ENCODE data around the gene FXYD6.
"Not testable (repeated sequence)": the region's sequence is repeated elsewhere in the genome, so short reads cannot be mapped to it uniquely, and the experiment has no call there.

The FXYD6 gene

DNA sequence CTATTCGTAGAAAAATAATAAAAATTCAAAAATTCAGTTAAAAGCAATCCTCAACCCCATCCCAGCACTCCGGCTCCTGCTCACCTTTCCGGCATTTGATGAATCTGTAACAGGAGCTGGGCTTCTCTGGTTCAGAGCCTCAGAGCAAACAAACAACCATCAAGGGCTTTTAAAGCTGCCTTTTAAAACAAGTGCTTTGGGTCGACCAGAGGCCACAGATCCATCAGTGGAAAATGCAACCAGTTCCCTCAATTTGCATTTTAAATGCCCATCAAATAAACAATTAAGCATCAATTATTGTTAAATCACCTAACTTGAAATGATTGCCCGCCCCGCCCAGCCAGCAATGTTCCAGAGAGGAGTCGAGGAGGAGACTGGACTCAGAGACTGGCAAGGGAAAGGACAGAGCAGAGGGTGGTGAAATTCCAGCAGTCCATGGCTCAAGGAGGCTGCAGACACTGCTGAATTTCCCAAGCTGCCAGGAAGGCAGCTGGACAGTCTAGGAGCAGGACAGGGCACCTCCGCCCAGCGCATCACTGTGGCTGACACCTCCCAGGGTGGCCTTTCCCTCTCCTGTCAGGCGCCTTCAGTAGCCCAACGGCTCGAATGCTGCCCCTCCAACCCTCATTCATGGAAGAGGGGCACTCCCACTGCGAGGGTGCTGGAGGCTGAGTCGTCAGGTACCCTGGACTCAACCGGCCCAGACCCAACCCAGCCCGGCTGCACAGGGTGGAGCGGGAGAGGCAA is 7.5 kb downstream of the FXYD6 start:
- DNase-seq = no peak

DNA sequence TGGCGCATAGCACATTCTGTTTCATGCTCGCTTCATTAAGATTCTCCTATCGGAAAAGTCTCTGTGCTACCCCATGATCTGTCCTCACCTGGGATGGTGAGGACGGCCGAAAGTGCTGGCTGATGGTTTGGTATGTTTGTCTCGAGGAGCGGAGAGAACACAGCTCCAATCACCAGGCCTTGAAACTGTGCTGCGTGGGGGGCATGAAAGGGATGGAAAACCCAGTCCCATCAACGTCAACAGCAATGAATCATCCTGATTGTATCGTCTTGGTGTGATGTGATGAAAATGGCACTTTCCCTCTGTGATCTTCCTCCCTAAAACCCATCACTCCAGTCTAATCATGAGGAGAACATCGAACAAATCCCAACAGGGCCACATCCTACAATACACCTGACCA is 8.4 kb downstream of the FXYD6 start:
- DNase-seq = no peak

DNA sequence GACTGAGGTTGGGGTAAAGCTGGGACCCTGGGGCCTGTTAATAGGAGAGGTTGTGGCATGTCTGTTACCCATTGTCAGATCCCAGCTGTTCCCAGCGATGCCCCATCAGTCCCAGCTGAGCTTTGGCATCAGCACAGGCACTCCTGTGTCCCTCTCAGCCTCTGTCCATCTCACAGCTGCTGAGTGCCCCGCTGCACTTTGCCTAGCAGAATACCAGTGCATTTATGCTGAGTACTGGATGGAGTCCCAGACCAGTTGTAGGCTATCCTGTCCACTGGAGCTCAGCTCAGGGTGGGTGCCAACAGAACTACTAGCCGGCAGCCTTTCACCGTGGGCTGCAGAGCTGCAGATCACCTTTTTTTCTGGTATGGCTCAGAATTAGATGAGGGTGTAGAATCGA is 9.9 kb downstream of the FXYD6 start:
- DNase-seq = no peak

DNA sequence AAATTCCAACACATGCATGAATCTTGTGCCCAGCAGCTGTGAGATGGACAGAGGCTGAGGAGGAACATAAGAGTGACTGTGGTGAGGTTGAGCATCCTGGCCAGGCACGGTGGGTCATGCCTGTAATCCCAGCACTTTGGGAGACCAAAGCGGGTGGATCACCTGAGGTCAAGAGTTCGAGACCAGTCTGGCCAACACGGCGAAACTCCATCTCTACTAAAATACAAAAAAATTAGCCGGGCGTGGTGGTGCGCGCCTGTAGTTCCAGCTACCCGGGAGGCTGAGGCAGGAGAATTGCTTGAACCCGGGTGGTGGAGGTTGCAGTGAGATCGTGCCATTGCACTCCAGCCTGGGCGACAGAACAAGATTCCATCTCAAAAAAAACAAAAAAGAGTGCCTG is 10.9 kb downstream of the FXYD6 start:
- DNase-seq = not testable (repeated sequence)

DNA sequence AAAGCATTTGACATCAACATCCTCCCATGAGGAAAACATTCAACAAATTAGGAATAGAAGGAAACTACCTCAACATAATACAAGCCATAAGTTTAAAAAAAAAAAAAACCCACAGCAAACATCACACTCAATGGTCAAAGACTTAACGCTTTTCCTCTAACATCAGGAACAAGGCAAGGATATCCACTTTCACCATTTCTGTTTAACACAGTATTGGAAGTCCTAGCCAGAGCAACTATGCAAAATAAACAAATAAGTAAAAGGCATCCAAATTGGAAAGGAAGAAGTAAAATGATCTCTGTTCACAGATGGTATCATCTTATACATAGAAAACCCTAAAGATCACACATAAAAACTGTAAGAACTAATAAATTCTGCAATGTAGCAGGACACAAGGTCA is 13.1 kb downstream of the FXYD6 start:
- no peak for DNase-seq

DNA sequence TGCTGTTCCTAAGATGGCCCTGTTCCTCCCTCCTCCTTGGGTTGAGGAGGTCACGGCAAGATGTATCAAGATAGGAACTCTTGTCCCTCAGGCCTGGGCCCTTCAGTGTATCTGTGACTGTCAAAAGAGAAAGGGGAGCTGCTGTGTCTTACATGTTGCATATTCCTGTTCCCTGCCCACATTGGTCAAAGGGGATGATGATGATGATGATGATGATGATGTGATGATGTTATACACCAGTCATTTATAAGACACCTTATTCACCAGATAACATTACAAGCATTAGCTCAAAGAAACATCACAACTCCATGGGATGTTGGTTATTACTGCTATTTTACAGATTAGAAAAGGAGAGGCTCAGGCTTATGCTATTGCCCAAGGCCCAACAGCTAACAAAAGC is 13.7 kb downstream of the FXYD6 start:
- no peak for DNase-seq

DNA sequence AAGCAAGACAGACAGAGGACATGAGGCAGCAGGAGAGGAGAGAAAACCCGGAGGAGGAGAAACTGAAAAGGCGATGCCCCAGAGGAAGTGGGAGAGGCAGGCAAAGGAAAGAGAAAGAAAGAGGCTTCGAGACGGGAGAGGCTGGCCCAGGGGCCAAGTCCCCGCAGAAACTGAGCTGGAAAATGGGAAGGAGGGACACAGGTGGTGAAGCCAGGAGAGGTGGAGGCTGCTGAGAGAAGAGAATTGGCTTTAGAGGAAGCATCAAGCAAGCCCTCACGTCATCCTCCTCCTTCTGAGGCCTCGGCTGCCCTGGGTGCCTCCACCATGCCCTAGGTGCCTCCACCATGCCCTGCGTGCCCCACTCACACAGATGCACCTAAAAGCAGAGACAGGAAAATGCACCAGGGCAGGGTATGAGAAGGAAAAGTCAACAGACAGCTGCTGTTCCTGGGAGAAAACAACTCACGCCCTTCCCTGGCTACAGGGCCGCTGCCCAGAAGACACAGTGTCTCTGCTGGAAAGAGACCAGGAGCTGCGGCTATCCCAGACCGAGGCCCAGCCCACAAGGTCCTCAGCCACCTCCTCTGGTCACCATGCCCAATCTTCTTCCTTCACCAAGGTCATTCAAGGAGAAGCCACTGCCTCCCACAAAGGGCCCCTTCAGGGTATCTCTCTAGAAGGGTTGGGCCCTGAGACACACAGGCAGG is 14.3 kb downstream of the FXYD6 start:
- DNase-seq = no peak

DNA sequence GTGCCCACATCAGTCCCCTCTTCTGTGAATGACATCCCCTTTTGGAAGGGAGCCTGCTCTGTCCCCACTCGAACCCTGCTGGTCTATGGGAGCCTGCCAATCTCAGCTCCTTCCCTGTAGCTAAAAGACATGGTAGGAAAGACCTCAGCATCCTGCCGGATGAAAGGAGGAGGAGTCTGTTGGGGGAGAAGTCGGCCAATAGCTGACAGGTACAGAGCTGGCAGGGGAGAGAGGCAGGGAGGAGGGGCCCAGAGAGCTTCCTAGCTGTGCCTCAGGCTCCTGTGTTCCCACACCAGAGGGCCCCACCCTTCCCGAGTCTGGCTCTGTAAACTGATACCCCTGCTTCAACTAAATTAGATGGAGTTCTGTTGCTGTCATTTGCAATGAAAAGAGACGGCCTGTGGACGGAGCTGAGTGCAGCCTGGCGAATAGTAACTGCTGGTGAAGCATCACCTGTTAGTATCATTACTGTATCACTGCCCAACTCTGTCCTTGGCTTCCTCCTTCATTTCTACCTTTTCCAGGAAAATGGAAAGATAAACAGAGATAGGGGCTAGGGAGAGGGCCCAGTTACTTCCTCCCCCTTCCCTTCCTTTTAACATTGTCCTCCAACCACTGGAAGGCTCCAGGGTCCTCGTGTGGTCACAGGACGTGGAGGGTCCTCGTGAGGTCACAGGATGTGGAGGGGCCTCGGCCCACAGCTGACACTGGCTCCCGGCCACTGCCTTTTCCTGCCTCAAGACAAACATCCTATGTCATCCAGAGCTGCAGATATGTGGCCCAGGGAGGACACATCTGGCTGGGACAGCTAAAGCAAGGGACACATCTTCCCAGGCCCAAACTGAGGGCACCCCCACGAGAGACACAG is 15.1 kb downstream of the FXYD6 start:
- DNase-seq = no peak

DNA sequence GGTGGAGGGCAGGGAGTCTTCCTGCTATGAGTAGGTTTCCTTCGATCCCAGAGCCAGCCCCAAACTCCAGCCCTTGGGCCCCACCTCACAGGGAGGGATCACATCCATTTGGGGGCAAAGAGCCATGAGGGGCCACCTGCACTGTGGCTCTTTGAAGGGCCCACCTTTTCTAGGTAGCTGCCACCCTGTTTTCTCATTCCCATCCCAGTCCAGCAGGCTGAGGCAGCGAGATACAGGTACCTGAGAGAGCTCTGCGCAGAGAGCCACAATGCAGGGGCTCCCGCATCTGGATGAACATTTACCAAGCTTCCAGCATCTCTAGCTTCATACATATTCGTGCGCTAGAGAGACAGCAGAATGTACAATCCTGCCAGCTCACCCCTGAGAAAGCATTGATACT is 16.3 kb downstream of the FXYD6 start:
- DNase-seq = no peak

DNA sequence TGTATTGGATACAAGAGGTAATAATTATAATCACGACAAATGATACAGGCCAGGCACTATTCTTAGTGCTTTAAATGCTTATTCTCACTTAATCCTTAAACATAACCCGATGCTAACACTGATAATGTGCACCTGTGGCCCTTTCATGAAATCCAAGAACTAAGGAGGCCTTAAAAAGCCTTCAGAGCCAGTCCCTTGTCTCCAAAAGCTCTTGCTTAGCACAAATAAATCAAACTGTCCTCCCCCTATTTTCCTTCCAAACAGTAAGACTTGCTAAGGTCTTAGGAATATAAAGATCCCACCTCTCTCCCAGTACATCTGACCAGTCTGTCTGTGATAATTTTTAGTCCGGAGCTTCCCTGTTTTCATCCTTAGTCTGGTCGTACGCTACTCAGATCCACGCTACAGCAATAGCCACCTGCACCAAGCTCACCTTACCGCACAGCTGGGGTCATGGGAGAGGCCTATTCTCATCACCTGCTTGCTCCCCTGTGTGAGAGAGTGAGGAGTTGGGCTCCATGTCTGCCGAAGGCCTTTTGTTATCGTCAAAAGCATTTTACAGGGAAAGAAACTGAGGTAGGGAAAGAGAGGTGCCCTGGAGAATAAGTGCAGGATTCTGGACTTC is 16.9 kb downstream of the FXYD6 start:
- no peak for DNase-seq

DNA sequence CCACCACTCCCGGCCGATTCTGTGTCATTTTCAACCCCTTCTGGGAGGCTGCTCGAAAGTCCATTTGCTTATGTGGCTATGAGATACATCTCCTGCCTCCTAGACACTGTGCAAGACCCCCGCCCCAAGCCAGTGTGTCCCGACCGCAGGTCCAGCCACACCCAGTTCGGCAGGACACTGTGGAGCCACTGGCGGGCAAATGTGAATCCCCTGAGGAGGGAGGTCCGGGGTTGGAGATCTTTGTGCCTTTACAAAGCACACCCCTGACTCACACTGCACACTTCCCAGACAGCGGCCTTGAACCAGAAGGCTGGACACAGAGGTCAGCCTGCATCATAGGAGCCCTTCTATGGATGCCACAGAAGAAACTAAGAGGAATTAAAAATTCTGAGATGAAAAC is 17.4 kb downstream of the FXYD6 start:
- no peak for DNase-seq

DNA sequence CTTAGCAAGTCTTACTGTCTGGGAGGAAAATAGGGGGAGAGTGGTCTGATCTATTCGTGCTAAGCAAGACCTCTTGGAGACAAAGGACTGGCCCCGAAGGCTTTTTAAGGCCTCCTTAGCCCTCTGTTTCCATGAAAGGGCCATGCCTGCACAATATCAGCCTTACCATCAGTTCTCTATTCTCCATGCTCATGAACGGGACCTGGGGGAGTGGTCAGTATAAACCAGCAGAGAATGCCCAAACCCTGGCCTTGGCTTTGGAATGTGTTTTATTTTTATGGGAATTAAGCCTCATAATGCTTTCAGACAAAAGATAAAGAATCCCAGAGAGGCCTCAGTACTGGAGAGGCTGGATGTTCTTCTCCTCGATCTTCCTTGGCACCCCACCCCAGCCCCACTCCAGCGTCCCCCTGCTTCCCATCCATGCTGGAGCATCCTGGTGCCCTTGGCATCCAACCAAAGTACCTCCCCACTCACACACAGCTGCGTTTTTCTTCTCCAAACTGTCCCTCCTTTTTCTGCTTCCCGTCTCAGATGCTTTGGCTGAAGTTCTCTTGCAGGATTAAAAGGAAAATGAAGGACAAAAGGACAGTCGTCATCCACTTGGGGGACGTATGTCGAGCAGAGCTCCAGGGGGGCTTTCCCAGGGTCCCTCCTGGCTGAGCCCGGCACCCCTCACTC is 18.6 kb downstream of the FXYD6 start:
- no peak for DNase-seq

DNA sequence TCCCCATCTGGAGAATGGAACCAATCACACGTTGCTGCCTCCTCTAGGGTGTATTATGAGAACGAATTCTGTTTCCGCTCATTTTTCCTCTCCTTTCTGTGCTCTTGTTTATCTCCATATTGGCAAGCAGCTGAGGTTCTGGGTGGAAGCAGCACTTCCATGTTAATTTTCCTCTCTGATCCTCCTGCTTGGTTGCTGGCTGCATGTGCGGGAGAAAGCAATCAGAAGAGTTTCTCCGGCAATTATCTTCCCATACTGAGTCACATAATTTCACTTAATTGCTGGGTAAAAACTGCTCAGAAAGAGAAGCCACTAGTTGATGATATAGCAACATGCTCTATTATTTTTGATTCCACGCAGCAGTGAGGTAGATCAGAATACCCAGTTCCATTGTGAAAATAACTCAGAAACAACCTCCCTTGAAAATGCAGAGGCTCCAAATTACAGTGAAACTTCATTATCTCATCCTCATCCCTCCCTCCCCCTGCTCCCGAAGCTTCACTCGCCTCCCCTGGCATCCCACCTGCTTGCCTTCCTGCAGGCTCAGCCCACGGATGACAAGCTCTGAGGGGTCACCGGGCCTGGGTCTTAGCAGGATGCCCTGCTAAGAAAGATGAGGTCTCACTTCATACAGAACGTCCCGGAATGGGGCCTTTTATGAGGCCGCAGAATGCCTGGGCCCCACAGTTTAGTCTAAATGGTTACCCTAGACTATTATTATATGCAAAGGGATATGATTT is 20.4 kb downstream of the FXYD6 start:
- DNase-seq = no peak

DNA sequence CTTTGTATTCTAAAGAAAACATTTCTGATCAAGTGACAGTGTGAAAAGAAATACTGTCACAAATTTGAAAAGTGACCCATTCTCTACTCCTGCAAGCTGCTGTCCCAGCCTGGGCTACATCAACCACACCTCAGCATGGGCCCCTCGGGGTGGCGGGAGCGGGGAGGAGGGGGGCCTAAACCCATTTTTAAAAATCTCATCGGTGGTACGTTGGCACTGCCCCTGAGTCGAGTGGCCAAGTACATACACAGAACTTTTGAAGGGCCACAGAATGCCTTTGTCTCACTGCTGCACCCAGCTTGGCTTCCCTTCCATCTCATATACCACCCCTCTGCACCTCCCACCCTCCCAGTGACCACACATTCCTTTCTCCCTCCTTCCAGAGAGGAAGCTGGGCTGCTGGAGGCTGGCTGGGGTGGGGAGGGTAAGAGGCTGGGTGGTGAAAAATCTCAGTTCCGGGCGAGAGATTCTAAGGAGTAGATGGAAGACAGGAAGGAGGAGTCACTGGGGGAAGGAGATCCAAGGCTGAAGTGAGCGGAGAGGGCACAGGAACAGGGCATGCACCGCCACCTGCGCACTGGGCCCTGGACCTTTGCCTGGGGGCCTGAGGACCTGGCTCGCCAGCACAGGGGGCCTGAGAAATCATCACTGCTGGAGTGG is 21.1 kb downstream of the FXYD6 start:
- no peak for DNase-seq

DNA sequence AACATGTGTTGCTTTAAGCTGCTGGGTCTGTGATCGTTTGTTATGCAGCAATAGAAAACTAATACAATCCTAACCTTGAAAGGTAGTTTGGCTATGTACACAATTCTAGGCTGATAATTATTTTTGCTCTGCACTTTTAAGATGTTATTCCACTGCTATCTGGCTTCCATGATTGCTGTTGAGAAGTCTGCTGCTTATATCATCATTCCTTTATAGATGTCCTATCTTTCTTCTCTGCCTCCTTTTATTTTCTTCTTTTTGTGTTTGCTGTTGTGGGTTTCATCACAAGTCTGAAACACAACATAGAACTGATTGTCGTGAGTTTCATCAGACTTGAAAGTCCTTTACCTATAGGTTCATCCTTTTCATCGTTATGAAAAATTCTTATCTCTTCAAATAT is 24.1 kb downstream of the FXYD6 start:
- no peak for DNase-seq

DNA sequence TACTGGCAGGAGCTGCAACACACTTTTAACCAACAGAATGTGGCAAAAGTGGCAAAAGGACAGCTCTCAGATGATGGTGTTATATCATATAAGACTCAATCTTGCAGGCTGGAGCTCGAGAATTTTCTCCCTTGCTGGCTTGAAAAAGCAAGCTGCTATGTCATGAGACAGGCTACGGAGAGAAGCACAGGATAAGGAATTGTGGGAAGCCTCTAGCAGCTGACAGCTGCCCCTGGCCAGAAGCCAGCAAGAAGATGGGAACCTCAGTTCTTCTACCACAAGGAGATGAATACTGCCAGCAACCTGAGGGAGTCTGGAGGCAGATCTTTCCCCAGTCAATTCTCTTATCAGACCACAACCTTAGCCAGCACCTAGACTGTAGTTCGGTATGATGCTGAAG is 24.6 kb downstream of the FXYD6 start:
- DNase-seq = no peak

DNA sequence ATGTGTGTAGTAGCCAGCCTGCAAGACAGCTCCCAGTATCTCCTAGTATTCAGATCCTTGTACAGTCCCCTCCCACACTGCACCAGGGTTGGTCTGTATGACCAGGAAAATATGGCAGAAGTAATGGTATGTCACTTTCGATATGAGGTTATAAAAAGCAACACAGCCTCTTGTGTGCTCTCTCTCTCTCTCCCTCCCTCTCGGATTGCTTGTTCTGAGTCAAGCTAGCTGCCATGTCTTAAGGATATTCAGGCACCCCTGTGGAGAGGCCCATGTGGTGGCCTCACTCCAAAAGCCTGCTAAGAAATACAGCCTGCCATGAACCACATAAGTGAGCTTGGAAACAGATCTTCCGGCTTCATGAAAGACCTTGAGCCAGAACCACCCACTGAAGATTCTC is 25.4 kb downstream of the FXYD6 start:
- DNase-seq = no peak

DNA sequence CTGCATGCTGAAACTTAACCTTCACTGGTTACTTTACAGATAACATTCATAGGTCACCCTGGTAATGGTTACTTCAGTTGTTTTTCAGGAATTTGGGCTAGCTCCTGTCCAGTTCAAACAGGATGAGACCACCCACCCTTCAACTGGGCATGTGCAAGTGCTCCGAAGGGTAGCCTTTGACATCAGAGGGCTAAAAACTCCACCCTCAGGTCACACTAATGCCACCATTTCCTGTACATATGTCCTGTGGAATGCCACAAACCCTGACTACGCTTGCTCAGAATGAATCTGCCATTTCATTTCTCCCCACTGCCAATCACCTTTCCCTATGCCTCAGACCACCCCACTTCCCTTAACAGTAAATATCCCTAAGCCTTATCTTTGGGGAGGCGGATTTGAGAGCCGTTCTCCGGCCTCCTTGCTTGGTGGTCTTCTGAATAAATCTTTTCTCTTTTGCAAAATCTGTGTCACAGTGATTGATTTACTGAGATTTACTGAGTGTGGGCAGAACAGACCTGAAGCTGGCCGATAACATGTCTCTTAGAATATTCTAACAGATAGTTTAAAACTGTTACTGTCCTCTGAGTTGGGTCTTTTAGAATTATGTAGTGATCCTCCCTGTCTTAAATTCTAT is 26.6 kb downstream of the FXYD6 start:
- no peak for DNase-seq

DNA sequence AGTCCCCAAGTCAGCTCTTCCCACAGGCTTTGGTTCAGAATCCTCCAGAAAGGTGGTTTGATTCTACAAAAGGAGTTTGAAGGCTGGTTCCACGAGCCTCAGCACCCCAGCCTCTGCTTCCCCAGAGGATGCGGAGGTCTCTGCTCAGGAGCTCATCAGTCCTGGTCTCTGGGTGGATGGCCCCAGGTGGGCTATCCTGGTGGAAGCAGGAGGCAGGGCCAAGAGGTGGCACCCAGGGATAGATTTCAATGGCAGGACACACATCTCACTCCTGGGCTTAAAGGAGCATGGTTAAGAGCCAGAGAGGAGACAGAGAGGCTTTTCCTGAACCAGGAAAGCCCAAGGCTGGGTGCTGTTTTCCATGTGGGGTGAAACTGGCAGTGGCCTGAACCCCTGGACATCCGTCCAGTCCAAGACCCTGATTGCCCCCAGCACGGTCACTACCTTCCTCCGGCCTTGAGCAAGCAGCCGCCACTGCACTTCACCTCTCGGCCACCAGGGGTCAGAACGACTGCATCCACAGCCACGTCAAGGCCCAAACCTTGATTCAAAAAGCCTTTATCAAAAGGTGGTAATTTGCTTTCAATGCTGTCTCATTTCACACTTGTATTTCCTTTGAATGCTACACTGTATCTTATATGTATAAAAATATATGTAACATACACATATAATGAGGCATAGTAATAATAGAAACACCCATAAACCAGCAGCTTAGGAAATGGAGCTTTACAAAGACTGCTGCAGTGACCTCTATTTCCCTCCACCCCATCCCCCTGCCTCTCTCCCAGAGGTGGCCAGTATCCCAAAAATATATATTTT is 32.6 kb downstream of the FXYD6 start:
- DNase-seq = no peak

Data from cortex of kidney (tissue), 1 donor.